ENCODE results near the gene MTR.

- no peak for TF ChIP-seq EZH2 (IDR thresholded peaks at IDR 0.05; ENCODE audit: insufficient read depth, poor library complexity, severe bottlenecking)
- no peak for TF ChIP-seq EZH2phosphoT487 (IDR thresholded peaks at IDR 0.05; ENCODE audit: insufficient read depth, low read depth)
These were observed 43.2 kb upstream of the MTR start for GRCh38 chr1:236751935-236752334.
